ENCODE results near the gene WWOX. TPM values are rescaled to one million over a fixed set of nuclear protein-coding genes. Genes with fewer than 3 reads are reported as not detected.

The WWOX gene
- total RNA-seq, 1 experiment from 2014 or later = 15.6 TPM

DNA sequence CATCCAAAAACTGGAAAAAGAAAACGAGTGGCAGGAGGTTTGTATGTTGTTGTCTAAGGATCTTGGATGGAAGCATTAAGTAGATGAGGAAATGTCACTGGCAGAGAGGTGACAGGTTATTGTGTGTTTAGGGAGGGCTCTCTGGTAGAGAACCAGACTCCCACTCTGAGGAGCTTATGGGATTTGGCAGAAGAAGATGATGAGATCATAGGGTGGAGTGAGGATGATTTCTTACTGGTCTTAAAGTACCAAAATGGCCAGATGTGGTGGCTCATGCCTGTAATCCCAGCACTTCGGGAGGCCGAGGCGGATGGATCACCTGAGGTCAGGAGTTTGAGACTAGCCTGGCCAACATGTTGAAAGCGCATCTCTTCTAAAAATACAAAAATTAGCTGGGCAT is 9.0 kb downstream of the WWOX start:
- Mint-ChIP-seq H3K4me1 (peaks cover 0 to 3% of the 10 kb centered on the region in 2 experiments; a peak in 2 of 4 replicates), H3K9me3 (no peaks in the 10 kb centered on the region; a peak in 1 of 5 replicates), H3K27me3 (ENCODE audit: low read depth) (no peaks in the 10 kb centered on the region; the same call in 1 of the 2 replicates), H3K36me3 (ENCODE audit: insufficient read depth in 1 of 3, low read depth in 3 of 3) (peaks cover 0 to 11% (median 4%) of the 10 kb centered on the region in 3 experiments; a peak in 6 of 7 replicates), H3K4me3 (no peak overlapping the region), H3K27ac (no peak overlapping the region)
- no peak overlapping the region for H2BK15ac ChIP-seq (ENCODE audit: low read depth, low read length)
- no peak overlapping the region for H4K8ac ChIP-seq (replicated peaks; ENCODE audit: insufficient read length, low read depth, low read length)
- no peak for DNase-seq
- H3K23me2 ChIP-seq (ENCODE audit: insufficient read length, low read depth, low read length, poor library complexity, severe bottlenecking) = no peaks in the 10 kb centered on the region
- H4K5ac ChIP-seq (ENCODE audit: insufficient read length, low read depth, low read length) = no peak overlapping the region
- H3K27ac ChIP-seq (ENCODE audit: insufficient read length, low read depth, low read length) = no peak overlapping the region
- no peak overlapping the region for H3K4me2 ChIP-seq (ENCODE audit: insufficient read depth, insufficient read length, low read length)
- H4K91ac ChIP-seq (ENCODE audit: insufficient read length, low read depth, low read length) = no peak overlapping the region
- no peak overlapping the region for H3K23ac ChIP-seq (ENCODE audit: insufficient read length, low read depth, low read length)
- H3K4ac ChIP-seq (ENCODE audit: low read depth, low read length) = no peak overlapping the region
- no peak overlapping the region for H3K9ac ChIP-seq (ENCODE audit: extremely low read depth, insufficient read length, low read length)
- TF ChIP-seq, protein P1, sequence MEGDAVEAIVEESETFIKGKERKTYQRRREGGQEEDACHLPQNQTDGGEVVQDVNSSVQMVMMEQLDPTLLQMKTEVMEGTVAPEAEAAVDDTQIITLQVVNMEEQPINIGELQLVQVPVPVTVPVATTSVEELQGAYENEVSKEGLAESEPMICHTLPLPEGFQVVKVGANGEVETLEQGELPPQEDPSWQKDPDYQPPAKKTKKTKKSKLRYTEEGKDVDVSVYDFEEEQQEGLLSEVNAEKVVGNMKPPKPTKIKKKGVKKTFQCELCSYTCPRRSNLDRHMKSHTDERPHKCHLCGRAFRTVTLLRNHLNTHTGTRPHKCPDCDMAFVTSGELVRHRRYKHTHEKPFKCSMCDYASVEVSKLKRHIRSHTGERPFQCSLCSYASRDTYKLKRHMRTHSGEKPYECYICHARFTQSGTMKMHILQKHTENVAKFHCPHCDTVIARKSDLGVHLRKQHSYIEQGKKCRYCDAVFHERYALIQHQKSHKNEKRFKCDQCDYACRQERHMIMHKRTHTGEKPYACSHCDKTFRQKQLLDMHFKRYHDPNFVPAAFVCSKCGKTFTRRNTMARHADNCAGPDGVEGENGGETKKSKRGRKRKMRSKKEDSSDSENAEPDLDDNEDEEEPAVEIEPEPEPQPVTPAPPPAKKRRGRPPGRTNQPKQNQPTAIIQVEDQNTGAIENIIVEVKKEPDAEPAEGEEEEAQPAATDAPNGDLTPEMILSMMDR (conservative IDR thresholded peaks at IDR 0.05) = no peak
- H3K9me3 ChIP-seq (ENCODE audit: control insufficient read depth, low read depth, low read length) = no peaks in the 10 kb centered on the region
- no peak overlapping the region for H2AK5ac ChIP-seq (ENCODE audit: insufficient read length, low read length)
- no peak overlapping the region for H2AFZ ChIP-seq (ENCODE audit: low read length)
- no peaks in the 10 kb centered on the region for H3K27me3 ChIP-seq (ENCODE audit: insufficient read depth, low read length)
- no peak overlapping the region for H3K14ac ChIP-seq (ENCODE audit: insufficient read depth, low read length)
- H2BK120ac ChIP-seq (ENCODE audit: low read depth, low read length, poor library complexity, severe bottlenecking) = no peak overlapping the region
- H3K79me1 ChIP-seq (ENCODE audit: insufficient read depth, low read depth, low read length, poor library complexity, severe bottlenecking) = no peaks in the 10 kb centered on the region
- no peak overlapping the region for H2BK12ac ChIP-seq (ENCODE audit: insufficient read length, low read depth, low read length)
- no CpG with 5 or more reads among the region's 5 CpGs for WGBS (ENCODE audit: extremely low coverage, insufficient read length, low lambda C conversion rate)
- H4K20me1 ChIP-seq (ENCODE audit: control insufficient read depth, insufficient read depth, insufficient read length) = no peaks in the 10 kb centered on the region
- H2BK20ac ChIP-seq (ENCODE audit: low read depth, low read length, poor library complexity, severe bottlenecking) = no peak overlapping the region
- no peaks in the 10 kb centered on the region for H3K79me2 ChIP-seq (ENCODE audit: insufficient read depth, low read length)
- H3K56ac ChIP-seq (ENCODE audit: insufficient read length, low read depth, low read length) = no peak overlapping the region
- H3T11ph ChIP-seq (ENCODE audit: low read length) = no peak overlapping the region
- no peak overlapping the region for H3K18ac ChIP-seq (ENCODE audit: insufficient read length, low read depth, low read length)
- no peaks in the 10 kb centered on the region for H3K4me1 ChIP-seq (ENCODE audit: insufficient read depth, low read length)
- no peak overlapping the region for H2BK5ac ChIP-seq (ENCODE audit: insufficient read length, low read length)
